ENCODE data around the gene AOPEP.

Gene AOPEP

DNA sequence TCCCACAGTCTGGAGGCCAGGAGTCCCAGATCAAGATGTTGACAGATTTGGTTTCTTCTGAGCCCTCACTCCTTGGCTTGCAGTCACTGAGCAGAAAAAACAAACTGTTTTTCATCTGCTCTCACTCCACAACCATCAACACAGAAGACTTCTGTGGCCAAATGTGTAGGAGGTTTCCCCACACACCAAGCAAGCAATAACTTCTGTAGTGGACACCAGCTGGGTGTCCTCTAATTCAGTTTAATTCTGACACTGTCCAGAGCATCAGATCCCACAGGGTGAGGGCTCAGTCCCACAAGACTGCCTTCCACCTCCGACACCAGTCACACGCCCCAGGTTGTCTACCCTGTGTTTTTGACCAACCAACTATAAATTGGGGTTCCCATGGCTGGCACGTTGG lies 209.9 kb downstream of the AOPEP start (continued):
- TF ChIP-seq, protein P1, sequence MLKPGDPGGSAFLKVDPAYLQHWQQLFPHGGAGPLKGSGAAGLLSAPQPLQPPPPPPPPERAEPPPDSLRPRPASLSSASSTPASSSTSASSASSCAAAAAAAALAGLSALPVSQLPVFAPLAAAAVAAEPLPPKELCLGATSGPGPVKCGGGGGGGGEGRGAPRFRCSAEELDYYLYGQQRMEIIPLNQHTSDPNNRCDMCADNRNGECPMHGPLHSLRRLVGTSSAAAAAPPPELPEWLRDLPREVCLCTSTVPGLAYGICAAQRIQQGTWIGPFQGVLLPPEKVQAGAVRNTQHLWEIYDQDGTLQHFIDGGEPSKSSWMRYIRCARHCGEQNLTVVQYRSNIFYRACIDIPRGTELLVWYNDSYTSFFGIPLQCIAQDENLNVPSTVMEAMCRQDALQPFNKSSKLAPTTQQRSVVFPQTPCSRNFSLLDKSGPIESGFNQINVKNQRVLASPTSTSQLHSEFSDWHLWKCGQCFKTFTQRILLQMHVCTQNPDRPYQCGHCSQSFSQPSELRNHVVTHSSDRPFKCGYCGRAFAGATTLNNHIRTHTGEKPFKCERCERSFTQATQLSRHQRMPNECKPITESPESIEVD (tag by site-specific recombination; IDR thresholded peaks at IDR 0.05): no peak
- no peak for TF ChIP-seq ZNF701 (tag by site-specific recombination; IDR thresholded peaks at IDR 0.05)
- TF ChIP-seq, protein P2, sequence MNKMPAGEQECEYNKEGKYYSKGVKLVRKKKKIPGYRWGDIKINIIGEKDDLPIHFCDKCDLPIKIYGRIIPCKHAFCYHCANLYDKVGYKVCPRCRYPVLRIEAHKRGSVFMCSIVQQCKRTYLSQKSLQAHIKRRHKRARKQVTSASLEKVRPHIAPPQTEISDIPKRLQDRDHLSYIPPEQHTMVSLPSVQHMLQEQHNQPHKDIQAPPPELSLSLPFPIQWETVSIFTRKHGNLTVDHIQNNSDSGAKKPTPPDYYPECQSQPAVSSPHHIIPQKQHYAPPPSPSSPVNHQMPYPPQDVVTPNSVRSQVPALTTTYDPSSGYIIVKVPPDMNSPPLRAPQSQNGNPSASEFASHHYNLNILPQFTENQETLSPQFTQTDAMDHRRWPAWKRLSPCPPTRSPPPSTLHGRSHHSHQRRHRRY (tag by site-specific recombination; IDR thresholded peaks at IDR 0.05): no peak
- no peak for TF ChIP-seq HOXC10 (CRISPR knock-in tag; IDR thresholded peaks at IDR 0.05)
- TF ChIP-seq MZF1 (tag by site-specific recombination; IDR thresholded peaks at IDR 0.05; ENCODE audit: borderline replicate concordance): no peak
- no peak for TF ChIP-seq ZBTB17 (tag by site-specific recombination; IDR thresholded peaks at IDR 0.05)
- TF ChIP-seq, protein P3, sequence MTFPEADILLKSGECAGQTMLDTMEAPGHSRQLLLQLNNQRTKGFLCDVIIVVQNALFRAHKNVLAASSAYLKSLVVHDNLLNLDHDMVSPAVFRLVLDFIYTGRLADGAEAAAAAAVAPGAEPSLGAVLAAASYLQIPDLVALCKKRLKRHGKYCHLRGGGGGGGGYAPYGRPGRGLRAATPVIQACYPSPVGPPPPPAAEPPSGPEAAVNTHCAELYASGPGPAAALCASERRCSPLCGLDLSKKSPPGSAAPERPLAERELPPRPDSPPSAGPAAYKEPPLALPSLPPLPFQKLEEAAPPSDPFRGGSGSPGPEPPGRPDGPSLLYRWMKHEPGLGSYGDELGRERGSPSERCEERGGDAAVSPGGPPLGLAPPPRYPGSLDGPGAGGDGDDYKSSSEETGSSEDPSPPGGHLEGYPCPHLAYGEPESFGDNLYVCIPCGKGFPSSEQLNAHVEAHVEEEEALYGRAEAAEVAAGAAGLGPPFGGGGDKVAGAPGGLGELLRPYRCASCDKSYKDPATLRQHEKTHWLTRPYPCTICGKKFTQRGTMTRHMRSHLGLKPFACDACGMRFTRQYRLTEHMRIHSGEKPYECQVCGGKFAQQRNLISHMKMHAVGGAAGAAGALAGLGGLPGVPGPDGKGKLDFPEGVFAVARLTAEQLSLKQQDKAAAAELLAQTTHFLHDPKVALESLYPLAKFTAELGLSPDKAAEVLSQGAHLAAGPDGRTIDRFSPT (tag by site-specific recombination; IDR thresholded peaks at IDR 0.05): no peak
- TF ChIP-seq ZNF623 (tag by site-specific recombination; IDR thresholded peaks at IDR 0.05): no peak

DNA sequence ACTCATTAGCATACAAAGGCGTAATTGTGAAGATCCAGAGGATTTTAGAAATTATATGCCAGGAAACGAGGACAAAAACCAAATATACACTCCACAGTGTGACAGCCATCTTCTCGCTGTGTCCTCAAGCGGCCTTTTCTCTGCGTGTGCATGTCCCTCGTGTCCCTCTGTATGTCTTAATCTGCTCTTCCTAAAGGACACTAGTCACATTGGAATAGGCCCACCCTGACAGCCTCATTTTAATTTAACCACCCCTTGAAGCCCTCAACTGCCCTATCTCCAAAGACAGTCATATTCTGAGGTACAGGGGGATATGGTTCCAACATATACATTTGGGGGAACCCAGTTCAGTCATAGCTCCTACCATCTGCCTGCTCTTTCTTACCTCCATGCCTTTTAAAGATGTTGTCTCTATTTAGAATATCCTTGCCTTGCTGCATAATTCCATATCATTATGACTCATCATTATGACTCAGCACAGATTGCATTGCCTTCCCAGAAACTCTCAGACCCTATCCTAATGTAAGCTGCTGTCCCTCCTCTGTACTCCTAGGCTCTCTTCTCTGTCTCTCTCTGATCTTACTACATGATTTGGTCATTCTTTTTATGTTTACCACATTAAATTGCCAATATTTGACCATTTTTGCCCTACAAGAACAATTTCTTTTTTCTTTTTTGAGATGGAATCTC lies 210.9 kb downstream of the AOPEP start:
- H3K4me3 ChIP-seq (ENCODE audit: low read depth, low read length): no peak overlapping the region
- H3K9me3 ChIP-seq (ENCODE audit: control insufficient read depth, insufficient read depth, low read depth, low read length): no peaks in the 10 kb centered on the region
- no peak for TF ChIP-seq ZNF202 (tag by site-specific recombination; IDR thresholded peaks at IDR 0.05; ENCODE audit: borderline replicate concordance)
- peak; percentile 49 for TF ChIP-seq ZNF629 (tag by site-specific recombination; IDR thresholded peaks at IDR 0.05)
- TF ChIP-seq ZNF600 (tag by site-specific recombination; IDR thresholded peaks at IDR 0.05): peak; percentile 92
- TF ChIP-seq, protein P4, sequence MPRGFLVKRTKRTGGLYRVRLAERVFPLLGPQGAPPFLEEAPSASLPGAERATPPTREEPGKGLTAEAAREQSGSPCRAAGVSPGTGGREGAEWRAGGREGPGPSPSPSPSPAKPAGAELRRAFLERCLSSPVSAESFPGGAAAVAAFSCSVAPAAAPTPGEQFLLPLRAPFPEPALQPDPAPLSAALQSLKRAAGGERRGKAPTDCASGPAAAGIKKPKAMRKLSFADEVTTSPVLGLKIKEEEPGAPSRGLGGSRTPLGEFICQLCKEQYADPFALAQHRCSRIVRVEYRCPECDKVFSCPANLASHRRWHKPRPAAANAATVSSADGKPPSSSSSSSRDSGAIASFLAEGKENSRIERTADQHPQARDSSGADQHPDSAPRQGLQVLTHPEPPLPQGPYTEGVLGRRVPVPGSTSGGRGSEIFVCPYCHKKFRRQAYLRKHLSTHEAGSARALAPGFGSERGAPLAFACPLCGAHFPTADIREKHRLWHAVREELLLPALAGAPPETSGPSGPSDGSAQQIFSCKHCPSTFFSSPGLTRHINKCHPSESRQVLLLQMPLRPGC (tag by site-specific recombination; IDR thresholded peaks at IDR 0.05): no peak
- TF ChIP-seq ZNF791 (tag by site-specific recombination; IDR thresholded peaks at IDR 0.05): no peak
- TF ChIP-seq ZNF558 (tag by site-specific recombination; IDR thresholded peaks at IDR 0.05): peak; percentile 46; the same call in 1 of the 2 replicates
- 0 out of 2 replicates have a peak, but pooled peaks have one; percentile 24 for TF ChIP-seq ZNF335 (tag by site-specific recombination; conservative IDR thresholded peaks at IDR 0.05)
- peak; percentile 64 for TF ChIP-seq SP7 (tag by site-specific recombination; IDR thresholded peaks at IDR 0.05)
- POLR2A ChIA-PET: no interaction called here
- no peak overlapping the region for H3K27ac ChIP-seq (ENCODE audit: extremely low read depth, low read depth, low read length)
- no peaks in the 10 kb centered on the region for H3K36me3 ChIP-seq (ENCODE audit: control insufficient read depth in 2 of 2, insufficient read depth in 1 of 2, low read length in 2 of 2)
- CTCF ChIA-PET: interaction anchor here (0.6 kb wide), 2 partner anchors 14 to 45 kb away, joined by 3 to 4 read pairs; no protein-coding TSS in a partner anchor
- no peaks in the 10 kb centered on the region for H3K4me1 ChIP-seq (ENCODE audit: control insufficient read depth, insufficient read depth, low read length)

DNA sequence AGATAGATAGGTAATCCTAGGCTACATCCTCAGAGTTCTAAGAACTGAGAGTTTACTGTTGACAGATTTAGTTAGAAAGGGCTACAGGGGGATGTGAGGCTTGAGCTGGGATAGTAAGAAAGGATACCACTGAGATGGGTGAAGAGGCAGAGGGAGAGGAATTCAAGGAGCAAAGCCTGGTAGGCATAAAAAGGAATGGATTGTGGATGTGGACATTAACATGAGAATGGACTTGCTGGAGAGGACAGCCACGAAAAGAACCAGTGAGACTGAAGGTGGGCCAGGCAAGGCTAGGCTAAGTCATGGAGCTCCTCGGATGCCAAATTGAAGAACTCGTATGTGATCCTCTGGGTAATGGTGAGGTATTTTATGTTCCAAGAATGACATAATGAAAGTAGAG lies 211.9 kb downstream of the AOPEP start:
- H3K4me3 ChIP-seq (ENCODE audit: low read depth, low read length): no peak overlapping the region
- POLR2A ChIA-PET: no interaction called here
- CTCF ChIA-PET: interaction anchor here (1.0 kb wide), 1 partner anchor 8 kb away, joined by 4 read pairs; no protein-coding TSS in a partner anchor
- H3K27ac ChIP-seq (ENCODE audit: extremely low read depth, low read depth, low read length): no peak overlapping the region
- no peaks in the 10 kb centered on the region for H3K36me3 ChIP-seq (ENCODE audit: control insufficient read depth in 2 of 2, insufficient read depth in 1 of 2, low read length in 2 of 2)
- H3K4me1 ChIP-seq (ENCODE audit: control insufficient read depth, insufficient read depth, low read length): no peaks in the 10 kb centered on the region
- no peaks in the 10 kb centered on the region for H3K9me3 ChIP-seq (ENCODE audit: control insufficient read depth, insufficient read depth, low read depth, low read length)
- no peak for TF ChIP-seq ZNF202 (tag by site-specific recombination; IDR thresholded peaks at IDR 0.05; ENCODE audit: borderline replicate concordance)
- no peak for TF ChIP-seq ZNF248 (tag by site-specific recombination; IDR thresholded peaks at IDR 0.05)
- TF ChIP-seq, protein P5, sequence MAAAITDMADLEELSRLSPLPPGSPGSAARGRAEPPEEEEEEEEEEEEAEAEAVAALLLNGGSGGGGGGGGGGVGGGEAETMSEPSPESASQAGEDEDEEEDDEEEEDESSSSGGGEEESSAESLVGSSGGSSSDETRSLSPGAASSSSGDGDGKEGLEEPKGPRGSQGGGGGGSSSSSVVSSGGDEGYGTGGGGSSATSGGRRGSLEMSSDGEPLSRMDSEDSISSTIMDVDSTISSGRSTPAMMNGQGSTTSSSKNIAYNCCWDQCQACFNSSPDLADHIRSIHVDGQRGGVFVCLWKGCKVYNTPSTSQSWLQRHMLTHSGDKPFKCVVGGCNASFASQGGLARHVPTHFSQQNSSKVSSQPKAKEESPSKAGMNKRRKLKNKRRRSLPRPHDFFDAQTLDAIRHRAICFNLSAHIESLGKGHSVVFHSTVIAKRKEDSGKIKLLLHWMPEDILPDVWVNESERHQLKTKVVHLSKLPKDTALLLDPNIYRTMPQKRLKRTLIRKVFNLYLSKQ (tag by site-specific recombination; IDR thresholded peaks at IDR 0.05; ENCODE audit: borderline replicate concordance): no peak
- no peak for TF ChIP-seq ZNF48 (tag by site-specific recombination; IDR thresholded peaks at IDR 0.05)
- no peak for TF ChIP-seq ZNF76 (tag by site-specific recombination; IDR thresholded peaks at IDR 0.05; ENCODE audit: borderline replicate concordance, low read depth)
- TF ChIP-seq IKZF3 (tag by site-specific recombination; IDR thresholded peaks at IDR 0.05): no peak
- no peak for TF ChIP-seq ZNF585B (tag by site-specific recombination; IDR thresholded peaks at IDR 0.05)
- no peak for TF ChIP-seq MYNN (tag by site-specific recombination; IDR thresholded peaks at IDR 0.05; ENCODE audit: borderline replicate concordance)
- no peak for TF ChIP-seq ZNF114 (tag by site-specific recombination; IDR thresholded peaks at IDR 0.05)

Measured in HEK293 (cell line).